HepG2 (cell line): ENCODE measurements around the gene KRT14. TPM values are rescaled to one million over a fixed set of nuclear protein-coding genes. Genes with fewer than 3 reads are reported as not detected.

Experiments used
- E2F5 ChIP-seq: sonication (generic); formaldehyde crosslinking; conservative IDR thresholded peaks from 2 replicates; pipeline ENCODE4 v1.4.0; 2020; ENCODE audit warnings: missing genetic modification reagents
- KDM4B ChIP-seq: sonication (generic); formaldehyde crosslinking; IDR thresholded peaks from 2 replicates; pipeline ENCODE4 v1.4.0; 2020; ENCODE audit warnings: missing genetic modification reagents
- MAF1 ChIP-seq: sonication (generic); formaldehyde crosslinking; IDR thresholded peaks from 2 replicates; pipeline ENCODE4 v1.5.0; 2020; ENCODE audit warnings: missing genetic modification reagents, borderline replicate concordance
- MAFK ChIP-seq, 2 experiments: IDR thresholded peaks in 1 of 2; conservative IDR thresholded peaks in 1 of 2; 2 replicates each; pipeline ENCODE4 v1.6.1; 2011; ENCODE audit warnings: improper control_type of control experiment in 2 of 2, low read length in 2 of 2
- MED8 ChIP-seq: sonication (generic); formaldehyde crosslinking; IDR thresholded peaks from 2 replicates; pipeline ENCODE4 v1.8.1; 2023; ENCODE audit warnings: mild to moderate bottlenecking, missing genetic modification reagents; ENCODE audit not compliant: insufficient replicate concordance
- TBX3 ChIP-seq: fragments of 450-650 bp; IDR thresholded peaks from 2 replicates; pipeline ENCODE4 v1.6.1; 2017; ENCODE audit warnings: antibody characterized with exemption, mild to moderate bottlenecking, inconsistent platforms, borderline replicate concordance
- TCF7 ChIP-seq: sonication (generic); IDR thresholded peaks from 2 replicates; pipeline ENCODE4 v1.6.1; 2016; ENCODE audit warnings: antibody characterized with exemption, low read depth
- ZKSCAN5 ChIP-seq: sonication (generic); formaldehyde crosslinking; IDR thresholded peaks from 2 replicates; pipeline ENCODE4 v1.5.1; 2020; ENCODE audit warnings: mild to moderate bottlenecking, missing genetic modification reagents
- ZMYM4 ChIP-seq: sonication (generic); formaldehyde crosslinking; IDR thresholded peaks from 2 replicates; pipeline ENCODE4 v1.8.1; 2023; ENCODE audit warnings: mild to moderate bottlenecking, missing genetic modification reagents
- ZNF260 ChIP-seq: sonication (generic); formaldehyde crosslinking; IDR thresholded peaks from 2 replicates; pipeline ENCODE4 v1.4.0; 2020; ENCODE audit warnings: missing genetic modification reagents, low read depth, mild to moderate bottlenecking, borderline replicate concordance
- ZNF354B ChIP-seq: sonication (generic); formaldehyde crosslinking; IDR thresholded peaks from 2 replicates; pipeline ENCODE4 v1.8.0; 2022; ENCODE audit warnings: mild to moderate bottlenecking, missing genetic modification reagents
- ZNF687 ChIP-seq: sonication (generic); formaldehyde crosslinking; IDR thresholded peaks from 2 replicates; pipeline ENCODE4 v1.5.1; 2020; ENCODE audit warnings: mild to moderate bottlenecking, missing genetic modification reagents, moderate library complexity
- ZNF761 ChIP-seq: sonication (generic); formaldehyde crosslinking; conservative IDR thresholded peaks from 2 replicates; pipeline ENCODE4 v1.4.0; 2020; ENCODE audit warnings: mild to moderate bottlenecking, missing genetic modification reagents
- ZNF841 ChIP-seq: sonication (generic); formaldehyde crosslinking; IDR thresholded peaks from 2 replicates; pipeline ENCODE4 v1.8.1; 2023; ENCODE audit warnings: missing genetic modification reagents, borderline replicate concordance
- ZNF883 ChIP-seq: sonication (generic); formaldehyde crosslinking; IDR thresholded peaks from 2 replicates; pipeline ENCODE4 v1.5.1; 2020; ENCODE audit warnings: mild to moderate bottlenecking, missing genetic modification reagents; ENCODE audit errors: not compliant biosample characterization
- polyA plus RNA-seq, 8 experiments: library from polyadenylated mRNA; depleted of rRNA in 3 of 8; stranded (reverse) in 7 of 8; unstranded in 1 of 8; fragments of >200 nt; fragmentation: Illumina TruSeq in 4 of 8; extraction: Trizol in 4 of 8; gene quantifications; 2 replicates each; pipeline versions ENCODE4 v1.2.1 to v1.2.3, GENCODE V29; 2011 to 2016; ENCODE audit warnings: low read depth in 4 of 8, missing spikeins in 1 of 8, mixed read lengths in 1 of 8; ENCODE audit not compliant: insufficient read depth in 1 of 8
- total RNA-seq, 5 experiments: library from RNA; depleted of rRNA; stranded (reverse); fragments of >200 nt; fragmentation: Illumina TruSeq; extraction: Trizol; gene quantifications; 2 replicates each; pipeline ENCODE4 v1.2.3, GENCODE V29; 2016; ENCODE audit warnings: low read depth in 1 of 5
- TF ChIP-seq, protein P1 (sequence below): sonication (generic); formaldehyde crosslinking; IDR thresholded peaks from 2 replicates; pipeline ENCODE4 v1.5.0; 2020; ENCODE audit warnings: missing genetic modification reagents
- TF ChIP-seq, protein P2 (sequence below): sonication (generic); formaldehyde crosslinking; IDR thresholded peaks from 2 replicates; pipeline ENCODE4 v1.4.0; 2020; ENCODE audit warnings: missing genetic modification reagents

The KRT14 gene
- total and polyA plus RNA-seq, 2 of the 13 experiments (the other 11 are each of a cell fraction or from before 2014, with no cell fraction given): 0.09 TPM; not detected in 1

- TF ChIP-seq ZNF687 (CRISPR knock-in tag): peak; percentile 39
- TF ChIP-seq KDM4B (CRISPR knock-in tag): no peak
- no peak for TF ChIP-seq TBX3
- TF ChIP-seq MAF1: no peak
- TF ChIP-seq ZNF354B: no peak
- no peak for TF ChIP-seq TCF7
- no peak for TF ChIP-seq ZKSCAN5 (CRISPR knock-in tag)
- TF ChIP-seq, protein P1, sequence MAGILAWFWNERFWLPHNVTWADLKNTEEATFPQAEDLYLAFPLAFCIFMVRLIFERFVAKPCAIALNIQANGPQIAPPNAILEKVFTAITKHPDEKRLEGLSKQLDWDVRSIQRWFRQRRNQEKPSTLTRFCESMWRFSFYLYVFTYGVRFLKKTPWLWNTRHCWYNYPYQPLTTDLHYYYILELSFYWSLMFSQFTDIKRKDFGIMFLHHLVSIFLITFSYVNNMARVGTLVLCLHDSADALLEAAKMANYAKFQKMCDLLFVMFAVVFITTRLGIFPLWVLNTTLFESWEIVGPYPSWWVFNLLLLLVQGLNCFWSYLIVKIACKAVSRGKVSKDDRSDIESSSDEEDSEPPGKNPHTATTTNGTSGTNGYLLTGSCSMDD (CRISPR knock-in tag): no peak
- TF ChIP-seq, protein P2, sequence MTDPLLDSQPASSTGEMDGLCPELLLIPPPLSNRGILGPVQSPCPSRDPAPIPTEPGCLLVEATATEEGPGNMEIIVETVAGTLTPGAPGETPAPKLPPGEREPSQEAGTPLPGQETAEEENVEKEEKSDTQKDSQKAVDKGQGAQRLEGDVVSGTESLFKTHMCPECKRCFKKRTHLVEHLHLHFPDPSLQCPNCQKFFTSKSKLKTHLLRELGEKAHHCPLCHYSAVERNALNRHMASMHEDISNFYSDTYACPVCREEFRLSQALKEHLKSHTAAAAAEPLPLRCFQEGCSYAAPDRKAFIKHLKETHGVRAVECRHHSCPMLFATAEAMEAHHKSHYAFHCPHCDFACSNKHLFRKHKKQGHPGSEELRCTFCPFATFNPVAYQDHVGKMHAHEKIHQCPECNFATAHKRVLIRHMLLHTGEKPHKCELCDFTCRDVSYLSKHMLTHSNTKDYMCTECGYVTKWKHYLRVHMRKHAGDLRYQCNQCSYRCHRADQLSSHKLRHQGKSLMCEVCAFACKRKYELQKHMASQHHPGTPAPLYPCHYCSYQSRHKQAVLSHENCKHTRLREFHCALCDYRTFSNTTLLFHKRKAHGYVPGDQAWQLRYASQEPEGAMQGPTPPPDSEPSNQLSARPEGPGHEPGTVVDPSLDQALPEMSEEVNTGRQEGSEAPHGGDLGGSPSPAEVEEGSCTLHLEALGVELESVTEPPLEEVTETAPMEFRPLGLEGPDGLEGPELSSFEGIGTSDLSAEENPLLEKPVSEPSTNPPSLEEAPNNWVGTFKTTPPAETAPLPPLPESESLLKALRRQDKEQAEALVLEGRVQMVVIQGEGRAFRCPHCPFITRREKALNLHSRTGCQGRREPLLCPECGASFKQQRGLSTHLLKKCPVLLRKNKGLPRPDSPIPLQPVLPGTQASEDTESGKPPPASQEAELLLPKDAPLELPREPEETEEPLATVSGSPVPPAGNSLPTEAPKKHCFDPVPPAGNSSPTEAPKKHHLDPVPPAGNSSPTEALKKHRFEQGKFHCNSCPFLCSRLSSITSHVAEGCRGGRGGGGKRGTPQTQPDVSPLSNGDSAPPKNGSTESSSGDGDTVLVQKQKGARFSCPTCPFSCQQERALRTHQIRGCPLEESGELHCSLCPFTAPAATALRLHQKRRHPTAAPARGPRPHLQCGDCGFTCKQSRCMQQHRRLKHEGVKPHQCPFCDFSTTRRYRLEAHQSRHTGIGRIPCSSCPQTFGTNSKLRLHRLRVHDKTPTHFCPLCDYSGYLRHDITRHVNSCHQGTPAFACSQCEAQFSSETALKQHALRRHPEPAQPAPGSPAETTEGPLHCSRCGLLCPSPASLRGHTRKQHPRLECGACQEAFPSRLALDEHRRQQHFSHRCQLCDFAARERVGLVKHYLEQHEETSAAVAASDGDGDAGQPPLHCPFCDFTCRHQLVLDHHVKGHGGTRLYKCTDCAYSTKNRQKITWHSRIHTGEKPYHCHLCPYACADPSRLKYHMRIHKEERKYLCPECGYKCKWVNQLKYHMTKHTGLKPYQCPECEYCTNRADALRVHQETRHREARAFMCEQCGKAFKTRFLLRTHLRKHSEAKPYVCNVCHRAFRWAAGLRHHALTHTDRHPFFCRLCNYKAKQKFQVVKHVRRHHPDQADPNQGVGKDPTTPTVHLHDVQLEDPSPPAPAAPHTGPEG (CRISPR knock-in tag): no peak
- no peak for TF ChIP-seq MAFK (conservative IDR thresholded peaks at IDR 0.05 in 1 of 2, IDR thresholded peaks at IDR 0.05 in 1 of 2; ENCODE audit: low read length in 2 of 2)
- no peak for TF ChIP-seq E2F5 (CRISPR knock-in tag)
- TF ChIP-seq ZNF260 (CRISPR knock-in tag): no peak
- TF ChIP-seq ZMYM4: peak; percentile 54; the same call in 1 of the 2 replicates
- no peak for TF ChIP-seq ZNF841 (CRISPR knock-in tag)
- TF ChIP-seq ZNF883 (CRISPR knock-in tag): peak; percentile 25
- TF ChIP-seq ZNF761 (CRISPR knock-in tag): no peak
- TF ChIP-seq MED8 (CRISPR knock-in tag): no peak
Measured at GRCh38 chr17:41579484-41580243, 7.0 kb downstream of the KRT14 start (continued).
